K562 (cell line): ENCODE measurements around the gene POLD1. TPM values are rescaled to one million over a fixed set of nuclear protein-coding genes. Genes with fewer than 3 reads are reported as not detected.

Source experiments
- ATF1 ChIP-seq, 2 experiments: fragments of 450-650 bp in 1 of 2; IDR thresholded peaks; 2 replicates each; pipeline ENCODE4 v1.6.1; 2016; ENCODE audit warnings: missing compliant biosample characterization in 1 of 2, missing genetic modification characterization in 1 of 2
- CAMTA2 ChIP-seq: fragments of 250-450 bp; sonication (Bioruptor Pico); conservative IDR thresholded peaks from 2 replicates; pipeline ENCODE4 v1.5.1; 2022
- CBFA2T3 ChIP-seq: fragments of 450-650 bp; IDR thresholded peaks from 2 replicates; pipeline ENCODE4 v1.6.1; 2017
- CREM ChIP-seq: IDR thresholded peaks from 2 replicates; pipeline ENCODE4 v1.6.1; 2014; ENCODE audit warnings: antibody characterized with exemption, low read depth
- CTBP1 ChIP-seq: fragments of 450-650 bp; IDR thresholded peaks from 2 replicates; pipeline ENCODE4 v1.6.1; 2016; ENCODE audit warnings: borderline replicate concordance
- FOXA1 ChIP-seq: fragments of 450-650 bp; IDR thresholded peaks from 2 replicates; pipeline ENCODE4 v1.6.1; 2016; ENCODE audit warnings: mild to moderate bottlenecking, borderline replicate concordance
- HNRNPLL ChIP-seq: fragments of 200-400 bp; formaldehyde crosslinking; IDR thresholded peaks from 2 replicates; pipeline ENCODE4 v1.6.1; 2017; ENCODE audit warnings: low read length, low read depth, mild to moderate bottlenecking; ENCODE audit not compliant: poor library complexity, severe bottlenecking
- KDM2B ChIP-seq: fragments of 250-450 bp; sonication (Bioruptor Pico); IDR thresholded peaks from 2 replicates; pipeline ENCODE4 v1.8.0; 2021; ENCODE audit warnings: mild to moderate bottlenecking, moderate library complexity
- LCOR ChIP-seq: sonication (generic); formaldehyde crosslinking; IDR thresholded peaks from 2 replicates; pipeline ENCODE4 v1.8.0; 2022; ENCODE audit warnings: mild to moderate bottlenecking, missing genetic modification reagents
- NR2C1 ChIP-seq, 2 experiments: fragments of 450-650 bp; IDR thresholded peaks; 2 replicates each; pipeline ENCODE4 v1.6.1; 2017; ENCODE audit warnings: mild to moderate bottlenecking in 2 of 2, antibody characterized with exemption in 1 of 2, inconsistent platforms in 1 of 2, missing compliant biosample characterization in 1 of 2, missing genetic modification characterization in 1 of 2
- PHB ChIP-seq: fragments of 250-450 bp; sonication (Bioruptor Pico); IDR thresholded peaks from 2 replicates; pipeline ENCODE4 v1.5.0; 2021
- PKNOX1 ChIP-seq: fragments of 450-650 bp; IDR thresholded peaks from 2 replicates; pipeline ENCODE4 v1.6.1; 2016
- POLR2G ChIP-seq: fragments of 200-400 bp; formaldehyde crosslinking; IDR thresholded peaks from 2 replicates; pipeline ENCODE4 v1.6.1; 2017; ENCODE audit warnings: low read depth, mild to moderate bottlenecking, antibody characterized with exemption, low read length, moderate library complexity
- PRDM10 ChIP-seq: fragments of 450-650 bp; IDR thresholded peaks from 2 replicates; pipeline ENCODE4 v1.6.1; 2018; ENCODE audit not compliant: partially characterized antibody
- TEAD4 ChIP-seq, 2 experiments: sonication (generic) in 1 of 2; formaldehyde crosslinking in 1 of 2; IDR thresholded peaks; 2 replicates each; pipeline versions ENCODE4 v1.6.1 to v1.8.0; 2012 to 2022; ENCODE audit warnings: borderline replicate concordance in 1 of 2, inconsistent platforms in 1 of 2, low read length in 1 of 2, mild to moderate bottlenecking in 1 of 2, missing genetic modification reagents in 1 of 2
- THRB ChIP-seq: fragments of 450-650 bp; formaldehyde crosslinking; conservative IDR thresholded peaks from 2 replicates; pipeline ENCODE4 v1.4.0; 2022; ENCODE audit warnings: mild to moderate bottlenecking, missing genetic modification characterization
- ZBTB1 ChIP-seq: sonication (generic); formaldehyde crosslinking; IDR thresholded peaks from 2 replicates; pipeline ENCODE4 v1.8.1; 2023; ENCODE audit warnings: missing genetic modification reagents, low read depth, mild to moderate bottlenecking, borderline replicate concordance
- ZBTB12 ChIP-seq: fragments of 250-450 bp; sonication (Bioruptor Pico); IDR thresholded peaks from 2 replicates; pipeline ENCODE4 v1.4.0; 2020
- ZNF431 ChIP-seq: sonication (generic); formaldehyde crosslinking; IDR thresholded peaks from 2 replicates; pipeline ENCODE4 v1.8.0; 2022; ENCODE audit warnings: mild to moderate bottlenecking, missing genetic modification reagents
- polyA plus RNA-seq, 8 experiments: library from polyadenylated mRNA; depleted of rRNA in 4 of 8; stranded (reverse) in 5 of 8; unstranded in 3 of 8; fragments of >200 nt; fragmentation: Nextera tagmentation in 2 of 8; fragmentation: Illumina TruSeq in 1 of 8; extraction: Ambion mirVana in 2 of 8; extraction: Trizol in 1 of 8; gene quantifications; 2 replicates each; pipeline versions ENCODE4 v1.2.1 to v1.2.3, GENCODE V29; 2011 to 2014; ENCODE audit warnings: inconsistent platforms in 1 of 8, missing spikeins in 1 of 8
- total RNA-seq, 7 experiments: library from RNA; depleted of rRNA in 6 of 7; stranded (reverse); fragments of >200 nt in 6 of 7; fragmentation: Illumina TruSeq in 2 of 7; extraction: Trizol in 2 of 7; gene quantifications; 2 replicates each; pipeline versions ENCODE4 v1.2.1 to v1.2.3, GENCODE V29; 2011 to 2021; ENCODE audit warnings: low replicate concordance in 1 of 7

Gene POLD1
- total and polyA plus RNA-seq, 9 of the 15 experiments (the other 6 are each of a cell fraction or from before 2014, with no cell fraction given), result 1.3 to 312 (median 47.8) TPM

- no peak for TF ChIP-seq HNRNPLL
- no peak for TF ChIP-seq TEAD4 (IDR thresholded peaks at IDR 0.05; ENCODE audit: low read length)
- TF ChIP-seq TEAD4 (CRISPR knock-in tag; IDR thresholded peaks at IDR 0.05; ENCODE audit: borderline replicate concordance), result no peak
- peak; percentile 97 for TF ChIP-seq CAMTA2 (CRISPR knock-in tag)
- TF ChIP-seq ZBTB12 (CRISPR knock-in tag), result peak; percentile 5; the same call in 1 of the 2 replicates
- peak; percentile 71 for TF ChIP-seq CREM
- no peak for TF ChIP-seq FOXA1
- peak; percentile 97 for TF ChIP-seq THRB (CRISPR knock-in tag)
- TF ChIP-seq ATF1 (CRISPR knock-in tag; IDR thresholded peaks at IDR 0.05), result no peak
- TF ChIP-seq ATF1 (tag; IDR thresholded peaks at IDR 0.05), result peak; percentile 73
- TF ChIP-seq NR2C1 (IDR thresholded peaks at IDR 0.05), result peak; percentile 96
- TF ChIP-seq NR2C1 (tag; IDR thresholded peaks at IDR 0.05), result peak; percentile 97
- TF ChIP-seq ZNF431, result 0 out of 2 replicates have a peak, but pooled peaks have one; percentile 32
- TF ChIP-seq ZBTB1 (CRISPR knock-in tag), result peak; percentile 28; the same call in 1 of the 2 replicates
- peak; percentile 42 for TF ChIP-seq PKNOX1
- peak; percentile 98 for TF ChIP-seq PHB (CRISPR knock-in tag)
- TF ChIP-seq POLR2G, result peak; percentile 97
- no peak for TF ChIP-seq CBFA2T3
- peak; percentile 73; the same call in 1 of the 2 replicates for TF ChIP-seq CTBP1
- TF ChIP-seq LCOR, result peak; percentile 80
- peak; percentile 47 for TF ChIP-seq PRDM10
- TF ChIP-seq KDM2B, result no peak
These were observed at the start of gene POLD1 (continued) for GRCh38 chr19:50383852-50384684.
